ENCODE results near the gene ARHGAP4. TPM values are rescaled to one million over a fixed set of nuclear protein-coding genes. Genes with fewer than 3 reads are reported as not detected.
A peak's percentile ranks its signal among the peaks of the same experiment; 100 is the strongest.

Gene ARHGAP4
- total and polyA plus RNA-seq, 10 of the 15 experiments (the other 5 are each of a cell fraction or from before 2014, with no cell fraction given): 0.71 to 120 (median 44.3) TPM

DNA sequence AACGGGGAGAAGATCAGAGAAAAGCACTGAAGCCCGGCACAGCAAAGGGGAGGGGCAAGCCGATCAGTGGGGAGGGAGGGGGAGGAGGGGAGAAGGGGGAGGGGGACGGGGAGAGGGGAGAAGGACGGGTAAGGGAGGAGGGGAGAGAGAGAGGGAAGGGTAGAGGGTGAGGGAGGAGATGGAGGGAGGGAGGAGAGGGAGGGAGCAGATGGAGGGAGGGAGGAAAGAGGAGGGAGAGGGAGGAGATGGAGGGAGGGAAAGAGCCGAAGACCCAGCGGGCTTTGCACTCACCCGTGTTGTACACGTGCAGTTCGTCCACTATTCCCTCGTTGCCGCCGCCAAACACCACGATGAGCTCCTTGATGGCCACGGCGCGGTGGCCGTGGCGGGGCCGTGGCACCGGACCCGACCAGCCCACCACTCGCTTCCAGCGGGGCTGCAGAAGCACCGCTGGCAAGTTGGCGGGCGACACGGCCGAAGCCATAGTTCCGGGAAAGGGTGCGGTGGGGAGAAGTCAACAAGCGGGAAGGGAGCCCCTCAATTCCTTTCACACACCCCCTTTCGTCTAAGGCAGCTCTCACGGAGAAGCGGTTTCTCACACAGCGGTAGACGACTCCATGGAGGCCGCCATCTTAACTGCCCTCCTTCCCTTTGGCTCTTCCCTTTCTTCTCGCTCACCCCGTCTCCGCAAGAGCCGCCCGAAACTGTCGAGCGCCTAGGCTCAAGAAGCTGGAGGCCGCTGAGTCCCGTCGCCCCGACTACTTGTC lies 44.5 kb upstream of the ARHGAP4 start:
- DNase-seq (ENCODE audit: low read depth, low spot score) (no peak), ATAC-seq (peak; percentile 28), FAIRE-seq (peak; percentile 47)
- H3K27me3 ChIP-seq (replicated peaks in 1 of 2; ENCODE audit: control insufficient read depth in 2 of 2, insufficient read depth in 2 of 2, low read length in 1 of 2): no peaks in the 10 kb centered on the region
- no peaks in the 10 kb centered on the region for H4K20me1 ChIP-seq (ENCODE audit: control insufficient read depth, insufficient read depth)
- SMC1A ChIA-PET (ENCODE audit: uncharacterized antibody, unreplicated experiment): interaction anchor here (0.8 to 4.7 kb wide), 6 partner anchors 10 to 50 kb away, joined by 3 to 21 read pairs (median 4); partner anchors contain the start of gene ARHGAP4
- RAD21 ChIA-PET (ENCODE audit: unreplicated experiment): interaction anchor here (1.1 to 6.4 kb wide), 9 partner anchors 11 to 50 kb away, joined by 3 to 48 read pairs (median 8); partner anchors contain the start of gene ARHGAP4
- under 1% methylated on average over 44 of the region's 49 CpGs for WGBS (ENCODE audit: insufficient coverage, insufficient replicate concordance, low lambda C conversion rate, missing lambda C conversion rate)
- peak overlapping the region; percentile 99 for H3K27ac ChIP-seq (ENCODE audit: control insufficient read depth, insufficient read depth)
- CTCF ChIA-PET: interaction anchor here (1.1 to 5.9 kb wide), 6 partner anchors 15 to 568 kb away, joined by 3 to 35 read pairs (median 7); no protein-coding TSS in a partner anchor
- H3K36me3 ChIP-seq (ENCODE audit: control insufficient read depth in 2 of 2, insufficient read depth in 2 of 2, low read length in 1 of 2): no peaks in the 10 kb centered on the region; a peak in 1 of 4 replicates
- peak overlapping the region; percentile 41 for H2AFZ ChIP-seq (ENCODE audit: control insufficient read depth, low read depth, low read length)
- no peaks in the 10 kb centered on the region for H3K9me3 ChIP-seq (replicated peaks; ENCODE audit: control insufficient read depth, insufficient read depth, low read length)
- H3K79me2 ChIP-seq (ENCODE audit: control insufficient read depth, insufficient read depth, low read length): peaks cover 72% of the 10 kb centered on the region
- POLR2A ChIA-PET: interaction anchor here (0.5 to 7.9 kb wide), 11 partner anchors 9 to 50 kb away, joined by 3 to 68 read pairs (median 8); partner anchors contain the start of genes ARHGAP4 and IRAK1
- intact Hi-C loops (cut with micrococcal nuclease; ENCODE audit: unreplicated experiment): loop anchor here (2.0 to 5.0 kb wide), 2 partner anchors 44 to 127 kb away; partner anchors contain the start of genes ARHGAP4 and MECP2
- peak overlapping the region; percentile 38; the same call in 1 of the 2 replicates for H3K4me2 ChIP-seq (ENCODE audit: control insufficient read depth, insufficient read depth)
- TSS peak; percentile 64 for BruUV-seq (replicated peaks)
- in situ Hi-C loops (cut with MboI): no loop called here
- H3K4me3 ChIP-seq: peak overlapping the region; percentile 95
- H3K4me1 ChIP-seq (ENCODE audit: control insufficient read depth, insufficient read depth, low read length): peaks cover 19% of the 10 kb centered on the region
- peak overlapping the region; percentile 96 for H3K9ac ChIP-seq (ENCODE audit: control insufficient read depth, insufficient read depth, low read length)
- TF ChIP-seq LARP7 (IDR thresholded peaks at IDR 0.05): peak; percentile 69; the same call in 1 of the 2 replicates
- TF ChIP-seq, protein P1, sequence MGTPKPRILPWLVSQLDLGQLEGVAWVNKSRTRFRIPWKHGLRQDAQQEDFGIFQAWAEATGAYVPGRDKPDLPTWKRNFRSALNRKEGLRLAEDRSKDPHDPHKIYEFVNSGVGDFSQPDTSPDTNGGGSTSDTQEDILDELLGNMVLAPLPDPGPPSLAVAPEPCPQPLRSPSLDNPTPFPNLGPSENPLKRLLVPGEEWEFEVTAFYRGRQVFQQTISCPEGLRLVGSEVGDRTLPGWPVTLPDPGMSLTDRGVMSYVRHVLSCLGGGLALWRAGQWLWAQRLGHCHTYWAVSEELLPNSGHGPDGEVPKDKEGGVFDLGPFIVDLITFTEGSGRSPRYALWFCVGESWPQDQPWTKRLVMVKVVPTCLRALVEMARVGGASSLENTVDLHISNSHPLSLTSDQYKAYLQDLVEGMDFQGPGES (IDR thresholded peaks at IDR 0.05): no peak
- TF ChIP-seq RCOR1 (conservative IDR thresholded peaks at IDR 0.05; ENCODE audit: low read depth, low read length): peak; percentile 96
- TF ChIP-seq YY1 (IDR thresholded peaks at IDR 0.05; ENCODE audit: low read depth, low read length): peak; percentile 95
- 0 out of 2 replicates have a peak, but pooled peaks have one; percentile 15 for TF ChIP-seq SMARCA5 (IDR thresholded peaks at IDR 0.05)
- peak; percentile 28 to 86; a peak in 2 of 4 replicates for TF ChIP-seq BHLHE40 (IDR thresholded peaks at IDR 0.05; ENCODE audit: borderline replicate concordance in 1 of 2, low read depth in 2 of 2, low read length in 1 of 2)
- TF ChIP-seq STAT1 (conservative IDR thresholded peaks at IDR 0.05): 0 out of 2 replicates have a peak, but pooled peaks have one; percentile 30
- TF ChIP-seq POLR2AphosphoS5 (IDR thresholded peaks at IDR 0.05; ENCODE audit: low read length): peak; percentile 37; the same call in 1 of the 2 replicates
- peak; percentile 48; the same call in 1 of the 2 replicates for TF ChIP-seq MXI1 (IDR thresholded peaks at IDR 0.05; ENCODE audit: low read depth, low read length)
- TF ChIP-seq MYB (IDR thresholded peaks at IDR 0.05; ENCODE audit: borderline replicate concordance, low read depth, low read length): no peak
- no peak; the same call in none of the 2 replicates for TF ChIP-seq RB1 (IDR thresholded peaks at IDR 0.05; ENCODE audit: borderline replicate concordance)
- TF ChIP-seq NR2C1 (IDR thresholded peaks at IDR 0.05): peak; percentile 92
- TF ChIP-seq MEF2B (IDR thresholded peaks at IDR 0.05; ENCODE audit: partially characterized antibody, poor library complexity, severe bottlenecking): peak; percentile 20
- TF ChIP-seq, protein P2, sequence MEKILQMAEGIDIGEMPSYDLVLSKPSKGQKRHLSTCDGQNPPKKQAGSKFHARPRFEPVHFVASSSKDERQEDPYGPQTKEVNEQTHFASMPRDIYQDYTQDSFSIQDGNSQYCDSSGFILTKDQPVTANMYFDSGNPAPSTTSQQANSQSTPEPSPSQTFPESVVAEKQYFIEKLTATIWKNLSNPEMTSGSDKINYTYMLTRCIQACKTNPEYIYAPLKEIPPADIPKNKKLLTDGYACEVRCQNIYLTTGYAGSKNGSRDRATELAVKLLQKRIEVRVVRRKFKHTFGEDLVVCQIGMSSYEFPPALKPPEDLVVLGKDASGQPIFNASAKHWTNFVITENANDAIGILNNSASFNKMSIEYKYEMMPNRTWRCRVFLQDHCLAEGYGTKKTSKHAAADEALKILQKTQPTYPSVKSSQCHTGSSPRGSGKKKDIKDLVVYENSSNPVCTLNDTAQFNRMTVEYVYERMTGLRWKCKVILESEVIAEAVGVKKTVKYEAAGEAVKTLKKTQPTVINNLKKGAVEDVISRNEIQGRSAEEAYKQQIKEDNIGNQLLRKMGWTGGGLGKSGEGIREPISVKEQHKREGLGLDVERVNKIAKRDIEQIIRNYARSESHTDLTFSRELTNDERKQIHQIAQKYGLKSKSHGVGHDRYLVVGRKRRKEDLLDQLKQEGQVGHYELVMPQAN (conservative IDR thresholded peaks at IDR 0.05): peak; percentile 76
- TF ChIP-seq, protein P3, sequence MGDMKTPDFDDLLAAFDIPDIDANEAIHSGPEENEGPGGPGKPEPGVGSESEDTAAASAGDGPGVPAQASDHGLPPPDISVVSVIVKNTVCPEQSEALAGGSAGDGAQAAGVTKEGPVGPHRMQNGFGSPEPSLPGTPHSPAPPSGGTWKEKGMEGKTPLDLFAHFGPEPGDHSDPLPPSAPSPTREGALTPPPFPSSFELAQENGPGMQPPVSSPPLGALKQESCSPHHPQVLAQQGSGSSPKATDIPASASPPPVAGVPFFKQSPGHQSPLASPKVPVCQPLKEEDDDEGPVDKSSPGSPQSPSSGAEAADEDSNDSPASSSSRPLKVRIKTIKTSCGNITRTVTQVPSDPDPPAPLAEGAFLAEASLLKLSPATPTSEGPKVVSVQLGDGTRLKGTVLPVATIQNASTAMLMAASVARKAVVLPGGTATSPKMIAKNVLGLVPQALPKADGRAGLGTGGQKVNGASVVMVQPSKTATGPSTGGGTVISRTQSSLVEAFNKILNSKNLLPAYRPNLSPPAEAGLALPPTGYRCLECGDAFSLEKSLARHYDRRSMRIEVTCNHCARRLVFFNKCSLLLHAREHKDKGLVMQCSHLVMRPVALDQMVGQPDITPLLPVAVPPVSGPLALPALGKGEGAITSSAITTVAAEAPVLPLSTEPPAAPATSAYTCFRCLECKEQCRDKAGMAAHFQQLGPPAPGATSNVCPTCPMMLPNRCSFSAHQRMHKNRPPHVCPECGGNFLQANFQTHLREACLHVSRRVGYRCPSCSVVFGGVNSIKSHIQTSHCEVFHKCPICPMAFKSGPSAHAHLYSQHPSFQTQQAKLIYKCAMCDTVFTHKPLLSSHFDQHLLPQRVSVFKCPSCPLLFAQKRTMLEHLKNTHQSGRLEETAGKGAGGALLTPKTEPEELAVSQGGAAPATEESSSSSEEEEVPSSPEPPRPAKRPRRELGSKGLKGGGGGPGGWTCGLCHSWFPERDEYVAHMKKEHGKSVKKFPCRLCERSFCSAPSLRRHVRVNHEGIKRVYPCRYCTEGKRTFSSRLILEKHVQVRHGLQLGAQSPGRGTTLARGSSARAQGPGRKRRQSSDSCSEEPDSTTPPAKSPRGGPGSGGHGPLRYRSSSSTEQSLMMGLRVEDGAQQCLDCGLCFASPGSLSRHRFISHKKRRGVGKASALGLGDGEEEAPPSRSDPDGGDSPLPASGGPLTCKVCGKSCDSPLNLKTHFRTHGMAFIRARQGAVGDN (IDR thresholded peaks at IDR 0.05): 0 out of 2 replicates have a peak, but pooled peaks have one; percentile 39

All from GM12878 (cell line).